Natural killer cell (primary cell): ENCODE results near the gene TLL2. TPM values are rescaled to one million over a fixed set of nuclear protein-coding genes. Genes with fewer than 3 reads are reported as not detected.

Experiments used
- ATAC-seq, 3 donors: fragments of 150-1000 bp in 2 of 3; fragments of 200-7000 bp in 1 of 3; cut with Tn5 transposase; 1 replicate in 1 of 3; 2 replicates in 2 of 3; pipeline ENCODE4 v1.10.0; 2021; ENCODE audit warnings: mild to moderate bottlenecking in 2 of 3, moderate library complexity in 2 of 3
- DNase-seq, 2 donors: peaks; one replicate each; pipeline versions ENCODE4 v3.0.0 to v3.0.0-alpha.2; 2013 to 2021; ENCODE audit warnings: mixed read lengths in 1 of 2
- H3K27ac ChIP-seq: one replicate; pipeline ENCODE4 v1.5.1; 2013; ENCODE audit warnings: mild to moderate bottlenecking, low read length
- H3K27me3 ChIP-seq: one replicate; pipeline ENCODE4 v1.6.1; 2013; ENCODE audit warnings: low read length; ENCODE audit not compliant: control insufficient read depth, insufficient read depth
- H3K36me3 ChIP-seq: one replicate; pipeline ENCODE4 v1.6.1; 2013; ENCODE audit warnings: low read length; ENCODE audit not compliant: control insufficient read depth, insufficient read depth
- H3K4me1 ChIP-seq: one replicate; pipeline ENCODE4 v1.6.1; 2013; ENCODE audit warnings: low read length; ENCODE audit not compliant: control insufficient read depth, insufficient read depth
- H3K4me3 ChIP-seq: one replicate; pipeline ENCODE4 v1.5.1; 2013; ENCODE audit warnings: low read length
- H3K9me3 ChIP-seq: one replicate; pipeline ENCODE4 v1.6.1; 2013; ENCODE audit warnings: low read length; ENCODE audit not compliant: control insufficient read depth, insufficient read depth
- H3K27ac Mint-ChIP-seq, 2 donors: one replicate each; pipeline ENCODE4 v1.8.0; 2022; ENCODE audit warnings: mild to moderate bottlenecking in 2 of 2, mixed read lengths in 2 of 2, moderate library complexity in 1 of 2
- H3K27me3 Mint-ChIP-seq, 2 donors: one replicate each; pipeline ENCODE4 v1.8.0; 2022; ENCODE audit warnings: low read depth in 2 of 2, mixed read lengths in 2 of 2
- H3K36me3 Mint-ChIP-seq: one replicate; pipeline ENCODE4 v1.8.0; 2022; ENCODE audit warnings: mixed read lengths
- H3K4me1 Mint-ChIP-seq, 2 donors: one replicate each; pipeline ENCODE4 v1.8.0; 2022; ENCODE audit warnings: mixed read lengths in 2 of 2
- H3K4me3 Mint-ChIP-seq: one replicate; pipeline ENCODE4 v1.8.0; 2022; ENCODE audit warnings: mild to moderate bottlenecking, moderate library complexity, mixed read lengths
- H3K9me3 Mint-ChIP-seq, 2 donors: one replicate each; pipeline ENCODE4 v1.8.0; 2022; ENCODE audit warnings: mixed read lengths in 2 of 2
- CTCF ChIP-seq: fragments of 200-600 bp; IDR thresholded peaks from one replicate; pipeline ENCODE4 v1.8.0; 2022; ENCODE audit warnings: antibody characterized with exemption
- WGBS: methylation state at CpG from one replicate; pipeline ENCODE4 v1.1.7; 2013; ENCODE audit warnings: missing lambda C conversion rate; ENCODE audit not compliant: insufficient coverage; 5-methylcytosine and 5-hydroxymethylcytosine counted together
- intact Hi-C: fragments of 100-400 bp; cut with micrococcal nuclease; formaldehyde crosslinking; loops from one replicate; pipeline ENCODE4 v1.14.2; 2022
- total RNA-seq, 4 donors: library from RNA; stranded (reverse); fragments of 120-200 nt in 1 of 4; gene quantifications; one replicate each; pipeline versions ENCODE4 v1.2.3 to v1.2.4, GENCODE V29; 2013 to 2022

Gene TLL2
- total RNA-seq, 3 donors from 2014 or later (not counting 1 experiment from before 2014, with no cell fraction given), result not detected

GRCh38 chr10:96417441-96417840 is 96.3 kb downstream of the TLL2 start:
- H3K9me3 ChIP-seq, result no peaks in the 10 kb centered on the region
- no peak for TF ChIP-seq CTCF
- Mint-ChIP-seq H3K27ac (no peak overlapping the region), H3K27me3 (peaks cover 6 to 13% of the 10 kb centered on the region in 2 donors), H3K4me1 (no peaks in the 10 kb centered on the region), H3K4me3 (no peak overlapping the region), H3K36me3 (no peaks in the 10 kb centered on the region), H3K9me3 (no peaks in the 10 kb centered on the region)
- intact Hi-C loops, result no loop called here
- no peaks in the 10 kb centered on the region for H3K4me1 ChIP-seq
- WGBS, result 80% methylated on average over 3 of the region's 3 CpGs
- H3K27ac ChIP-seq, result no peak overlapping the region
- no peak for DNase-seq
- H3K4me3 ChIP-seq, result no peak overlapping the region
- H3K36me3 ChIP-seq, result no peaks in the 10 kb centered on the region
- no peaks in the 10 kb centered on the region for H3K27me3 ChIP-seq
- no peak for ATAC-seq

GRCh38 chr10:96416643-96417042 is 97.1 kb downstream of the TLL2 start:
- Histone ChIP-seq H3K4me3 (no peak overlapping the region), H3K4me1 (no peaks in the 10 kb centered on the region), H3K27ac (no peak overlapping the region), H3K27me3 (no peaks in the 10 kb centered on the region), H3K36me3 (no peaks in the 10 kb centered on the region), H3K9me3 (no peaks in the 10 kb centered on the region)
- DNase-seq (no peak), ATAC-seq (no peak)
- WGBS, result 44% methylated on average over 7 of the region's 7 CpGs
- no peak overlapping the region for H3K27ac Mint-ChIP-seq
- no peak overlapping the region for H3K4me3 Mint-ChIP-seq
- no peaks in the 10 kb centered on the region for H3K9me3 Mint-ChIP-seq
- no peaks in the 10 kb centered on the region for H3K36me3 Mint-ChIP-seq
- H3K27me3 Mint-ChIP-seq, result peaks cover 6 to 13% of the 10 kb centered on the region in 2 donors
- intact Hi-C loops, result no loop called here
- no peak for TF ChIP-seq CTCF
- H3K4me1 Mint-ChIP-seq, result no peaks in the 10 kb centered on the region

GRCh38 chr10:96415891-96416554 is 97.7 kb downstream of the TLL2 start:
- DNase-seq, result no peak
- Mint-ChIP-seq H3K36me3 (no peaks in the 10 kb centered on the region), H3K4me1 (no peaks in the 10 kb centered on the region), H3K27me3 (peaks cover 6 to 13% of the 10 kb centered on the region in 2 donors), H3K27ac (no peak overlapping the region), H3K9me3 (no peaks in the 10 kb centered on the region), H3K4me3 (no peak overlapping the region)
- intact Hi-C loops, result no loop called here
- H3K4me3 ChIP-seq, result no peak overlapping the region
- WGBS, result 79% methylated on average over 5 of the region's 5 CpGs
- ATAC-seq, result no peak
- no peak for TF ChIP-seq CTCF
- H3K4me1 ChIP-seq, result no peaks in the 10 kb centered on the region
- H3K9me3 ChIP-seq, result no peaks in the 10 kb centered on the region
- H3K27me3 ChIP-seq, result no peaks in the 10 kb centered on the region
- H3K36me3 ChIP-seq, result no peaks in the 10 kb centered on the region
- no peak overlapping the region for H3K27ac ChIP-seq
